NCI-H2196 treated with DMSO at 0.1 percent for 48 hours (cell line): ENCODE data around the gene MELTF.

Experiments used
- DNase-seq: peaks from one replicate; lab custom pipeline; 2025; ENCODE audit not compliant: unreplicated experiment; lab: John Stamatoyannopoulos, UW

The MELTF gene

DNA sequence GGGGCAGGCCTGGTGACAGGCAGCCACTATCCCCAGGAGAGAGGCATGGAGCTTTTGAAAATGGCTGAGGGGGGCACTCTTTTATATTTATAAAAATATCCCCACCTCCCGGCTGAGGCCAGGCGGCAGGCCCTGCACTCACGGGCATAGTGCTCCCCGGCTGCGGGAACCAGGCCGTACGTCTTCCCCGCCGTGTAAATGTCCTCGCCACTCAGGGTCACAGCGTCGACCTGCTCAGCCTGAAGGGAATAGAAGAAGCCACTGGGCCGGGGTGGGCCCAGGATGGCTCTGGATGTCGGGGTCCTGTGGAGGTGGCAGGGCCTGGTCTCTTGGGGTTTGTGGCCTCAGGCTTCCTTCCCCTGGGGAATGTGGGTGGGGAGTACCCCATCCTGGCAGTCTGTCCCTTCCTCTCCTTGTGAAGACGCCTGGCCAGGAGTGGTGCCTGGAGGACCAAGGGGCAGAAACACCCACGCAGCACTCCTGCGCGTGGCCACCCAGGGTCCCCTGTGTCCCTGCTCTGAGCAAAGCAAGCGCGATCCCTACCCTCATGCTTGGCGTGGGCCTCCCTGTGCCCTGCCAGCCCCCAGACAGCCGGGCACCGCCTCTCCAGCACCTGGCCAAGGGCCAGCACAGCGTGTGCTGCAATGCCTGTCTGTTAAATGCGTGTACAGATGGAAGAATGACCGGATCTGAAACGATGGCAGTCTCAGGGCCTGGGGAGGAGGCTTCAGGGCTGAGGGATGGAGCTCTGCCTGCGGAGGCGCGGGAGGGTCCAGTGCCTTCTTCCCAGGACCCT, 18.9 kb downstream of the MELTF start:
- DNase-seq = no peak

DNA sequence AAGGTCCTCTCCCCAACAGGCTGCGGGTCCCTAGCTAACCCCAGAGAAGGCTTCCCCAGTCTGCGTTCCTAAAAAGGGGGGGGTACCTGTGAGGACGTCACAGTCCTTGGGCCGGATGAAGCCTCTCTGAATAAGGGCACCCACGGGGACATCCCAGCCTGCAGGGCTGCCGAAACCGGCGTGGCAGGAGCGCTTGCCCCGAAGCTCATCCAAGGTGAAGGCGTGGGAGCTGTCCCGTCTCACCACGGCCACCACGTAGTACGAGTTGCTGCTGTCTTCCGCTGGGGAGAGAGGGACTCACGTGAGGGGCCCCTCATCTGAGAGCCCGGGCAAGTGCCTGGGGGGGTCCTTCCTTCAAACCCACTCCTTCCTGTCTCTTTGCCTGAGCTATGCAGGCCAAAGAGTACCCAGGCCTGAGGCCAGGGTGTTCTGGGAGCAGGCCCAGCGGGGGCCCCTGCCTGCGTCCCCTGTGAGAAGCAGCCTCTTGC, 20.0 kb downstream of the MELTF start:
- DNase-seq = no peak

DNA sequence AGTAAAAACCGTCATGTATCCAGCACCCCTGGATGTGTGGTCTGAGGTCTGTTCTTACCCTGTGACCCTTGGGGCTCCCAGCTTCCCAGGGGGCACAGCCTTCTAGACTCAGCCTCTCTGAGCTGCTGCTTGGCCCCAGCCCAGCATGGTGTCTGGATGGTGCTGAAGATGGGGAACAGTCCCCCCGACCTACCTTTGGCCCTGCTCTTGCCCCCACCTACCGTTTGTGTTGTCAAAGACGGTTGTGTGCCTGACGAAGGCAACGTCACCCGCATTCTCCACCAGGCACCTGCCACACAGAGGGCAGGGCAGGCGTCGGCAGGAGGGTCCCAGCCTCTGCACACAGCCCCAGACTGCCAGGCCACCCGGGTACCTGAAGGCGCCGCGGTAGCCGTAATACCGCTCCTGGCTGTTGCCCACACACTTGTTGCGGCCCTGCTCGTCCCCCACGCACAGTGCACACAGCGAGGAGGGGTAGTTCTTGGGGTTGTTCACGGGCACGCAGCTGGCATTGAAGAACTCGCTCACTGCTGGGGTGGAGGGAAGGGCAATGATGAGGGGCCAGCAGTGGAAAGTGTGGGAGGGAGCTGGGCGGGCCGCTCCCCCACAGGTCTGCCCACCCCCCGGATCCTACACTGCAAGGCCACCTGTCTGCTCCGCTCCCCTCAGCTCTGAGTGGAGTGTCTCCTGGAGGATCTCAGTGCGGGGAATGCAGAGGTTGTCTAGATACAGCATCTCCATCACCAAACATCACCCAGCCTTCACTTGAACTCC, 21.0 kb downstream of the MELTF start:
- DNase-seq = no peak

DNA sequence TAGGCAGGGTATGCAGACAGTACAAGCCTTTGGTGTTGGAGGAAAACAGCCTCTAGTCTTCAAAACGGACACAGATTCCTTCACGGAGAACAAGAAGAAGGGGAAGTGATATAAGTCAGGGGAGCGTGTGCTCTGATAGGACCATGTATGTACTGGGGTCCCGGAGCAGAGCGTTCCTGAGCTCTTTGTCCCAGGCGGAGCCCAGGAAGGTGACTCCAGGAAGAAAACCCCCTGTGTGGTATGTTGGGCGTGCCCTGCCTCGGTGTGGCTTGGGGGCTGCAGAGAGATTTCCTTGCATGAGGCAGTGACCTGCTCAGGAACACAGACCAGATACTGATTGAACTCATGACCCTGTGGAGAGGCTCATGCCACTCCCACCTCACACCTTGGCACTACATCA, 21.7 kb downstream of the MELTF start:
- no peak for DNase-seq

DNA sequence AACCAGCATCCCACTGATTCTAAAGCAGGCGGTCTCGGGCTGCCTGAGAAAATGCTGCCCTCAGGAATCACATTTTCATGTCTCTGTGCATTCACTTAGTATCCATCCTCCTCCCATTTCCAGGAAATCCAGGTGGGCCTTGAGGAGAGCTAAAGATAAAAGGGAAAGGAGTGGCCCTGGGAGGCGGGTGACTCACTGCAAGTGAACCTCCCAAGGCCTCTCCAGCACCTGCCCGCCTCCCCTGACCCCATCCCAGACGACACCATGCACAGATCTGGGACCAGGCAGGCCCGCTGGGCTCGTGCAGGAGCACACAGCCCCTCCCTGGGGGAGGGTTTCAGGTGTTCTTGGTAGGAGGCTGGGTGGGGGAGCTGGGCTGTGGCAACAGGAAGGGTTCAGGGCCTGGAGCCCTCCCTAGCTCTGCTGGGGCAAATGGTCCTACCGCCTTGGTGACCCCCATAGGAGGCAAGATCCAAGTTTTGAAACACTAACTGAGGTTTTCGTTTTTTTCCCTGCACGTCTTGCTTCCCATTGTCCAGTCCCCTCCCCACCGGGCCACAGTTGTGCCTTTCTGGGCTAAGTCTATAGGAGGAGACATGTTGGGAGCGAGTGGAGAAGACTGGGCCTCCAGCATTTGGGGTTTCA, 22.2 kb downstream of the MELTF start:
- no peak for DNase-seq

DNA sequence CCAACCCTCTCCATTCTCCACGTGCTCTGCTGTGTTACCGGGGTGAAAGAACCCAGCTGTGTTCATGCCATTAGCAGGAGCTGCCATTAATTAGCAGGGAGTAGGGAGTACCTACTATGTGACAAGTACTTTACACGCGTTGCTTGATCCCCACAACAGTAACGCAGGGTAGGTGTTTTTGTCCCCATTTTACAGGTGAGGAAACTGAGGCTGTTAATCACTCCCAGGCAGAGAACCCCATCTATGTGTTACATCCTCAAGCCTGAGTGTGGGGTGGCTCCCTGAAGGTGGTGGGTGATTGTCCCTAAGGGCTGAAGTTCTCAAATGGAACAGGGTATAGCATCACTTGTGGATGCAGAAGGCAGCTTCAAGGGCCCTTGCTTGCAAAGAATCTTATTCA, 22.8 kb downstream of the MELTF start:
- no peak for DNase-seq

DNA sequence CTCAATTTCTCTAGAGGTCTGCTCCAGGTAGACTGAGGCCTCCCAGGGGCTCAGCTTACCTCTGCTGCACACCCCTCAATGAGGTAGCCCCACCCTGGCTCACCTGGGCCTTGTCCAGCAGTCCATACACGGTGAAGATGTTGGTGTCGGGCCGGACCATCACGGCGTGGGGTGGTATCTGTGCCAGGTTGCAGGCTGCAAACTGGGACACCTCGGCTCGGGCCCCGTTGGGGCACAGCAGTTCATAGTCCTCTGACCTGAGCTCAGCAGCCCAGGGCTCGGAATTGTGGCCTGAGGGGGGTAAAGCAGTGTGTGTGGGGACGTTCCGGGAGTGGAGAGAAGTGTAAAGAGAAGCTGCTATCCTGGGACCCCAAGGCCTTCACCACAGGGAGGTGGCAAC, 23.2 kb downstream of the MELTF start:
- no peak for DNase-seq

DNA sequence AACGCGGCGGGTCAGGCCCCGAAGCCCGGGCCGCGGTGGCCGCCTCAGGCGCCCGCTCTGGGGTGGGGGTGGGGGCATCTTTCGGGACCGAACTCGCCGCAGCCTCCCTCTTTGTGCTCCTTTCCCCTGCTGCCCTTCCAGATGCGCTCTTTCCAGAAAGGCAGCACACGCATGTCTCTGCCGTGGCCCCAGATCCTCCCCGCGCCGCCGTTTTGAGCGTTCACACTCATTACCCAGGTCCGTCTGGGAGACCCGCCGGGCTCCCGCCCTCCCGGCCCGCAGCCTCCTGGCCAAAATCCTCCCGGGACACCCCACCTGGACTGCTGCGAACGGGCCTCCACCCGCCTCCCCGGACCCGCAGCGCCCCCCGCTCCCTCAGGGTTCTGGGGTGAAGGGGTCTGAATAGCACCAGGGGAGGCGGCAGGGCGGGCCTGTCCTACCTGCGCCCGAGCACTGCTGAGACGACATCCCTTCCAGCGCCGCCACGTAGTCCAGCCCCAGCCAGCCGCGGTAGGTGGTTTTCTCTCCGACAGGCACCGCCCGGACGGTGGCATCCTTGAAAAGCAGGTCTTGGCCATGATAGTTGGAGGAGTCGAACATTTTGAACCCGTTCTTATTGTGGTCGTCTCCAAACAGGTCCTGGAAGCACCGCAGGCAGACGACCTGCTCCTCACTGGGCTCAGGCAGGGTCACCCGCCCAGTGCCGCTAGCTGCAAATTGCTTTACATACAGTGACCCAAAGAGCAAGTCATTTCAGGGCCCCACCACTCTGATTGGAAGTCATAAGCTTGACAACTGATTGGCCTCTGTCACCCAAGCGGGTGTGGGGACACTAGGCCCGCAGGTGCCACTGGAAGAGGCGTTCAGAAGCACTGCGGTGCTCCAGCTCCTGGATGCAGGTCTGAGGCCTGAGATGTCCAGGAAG, 25.9 kb downstream of the MELTF start:
- DNase-seq = no peak

DNA sequence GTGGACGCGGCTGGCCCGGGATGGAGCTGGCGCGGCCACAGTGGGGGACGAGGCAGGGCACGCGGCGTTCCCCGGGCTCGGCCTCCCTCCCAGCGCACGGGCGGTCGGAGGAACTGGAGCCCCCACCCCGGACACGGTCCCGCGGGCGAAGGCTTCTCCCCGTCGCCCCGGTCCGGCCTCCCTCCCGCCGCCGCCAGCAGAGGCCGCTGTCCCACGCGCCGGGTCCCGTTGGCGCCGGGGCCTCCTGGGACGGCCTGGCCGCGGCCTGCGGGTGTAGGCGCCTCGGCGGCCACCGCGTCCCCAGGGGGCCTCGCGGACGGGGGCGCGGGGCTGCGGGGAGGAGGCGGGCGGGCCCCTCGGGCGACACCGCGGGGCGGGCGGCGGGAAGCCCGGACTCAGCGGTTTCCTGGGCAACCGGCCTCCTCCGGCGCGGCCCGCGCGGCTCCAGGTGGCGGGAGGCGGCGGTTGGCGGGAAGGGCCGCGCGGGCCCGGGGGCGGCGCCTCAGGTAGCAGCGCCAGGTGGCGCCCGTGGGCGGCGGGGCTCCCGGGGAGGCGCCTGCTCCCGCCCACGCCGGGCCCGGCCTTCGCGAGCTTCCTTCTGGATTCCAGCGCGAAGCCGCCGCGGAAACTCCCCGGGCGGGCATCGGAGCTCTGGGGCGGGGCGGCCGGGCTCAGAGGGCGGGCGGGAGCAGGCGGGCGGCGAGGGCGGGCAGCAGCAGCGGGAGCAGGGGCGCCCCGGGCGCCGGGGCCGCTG, 26.7 kb downstream of the MELTF start:
- peak; percentile 93 for DNase-seq

DNA sequence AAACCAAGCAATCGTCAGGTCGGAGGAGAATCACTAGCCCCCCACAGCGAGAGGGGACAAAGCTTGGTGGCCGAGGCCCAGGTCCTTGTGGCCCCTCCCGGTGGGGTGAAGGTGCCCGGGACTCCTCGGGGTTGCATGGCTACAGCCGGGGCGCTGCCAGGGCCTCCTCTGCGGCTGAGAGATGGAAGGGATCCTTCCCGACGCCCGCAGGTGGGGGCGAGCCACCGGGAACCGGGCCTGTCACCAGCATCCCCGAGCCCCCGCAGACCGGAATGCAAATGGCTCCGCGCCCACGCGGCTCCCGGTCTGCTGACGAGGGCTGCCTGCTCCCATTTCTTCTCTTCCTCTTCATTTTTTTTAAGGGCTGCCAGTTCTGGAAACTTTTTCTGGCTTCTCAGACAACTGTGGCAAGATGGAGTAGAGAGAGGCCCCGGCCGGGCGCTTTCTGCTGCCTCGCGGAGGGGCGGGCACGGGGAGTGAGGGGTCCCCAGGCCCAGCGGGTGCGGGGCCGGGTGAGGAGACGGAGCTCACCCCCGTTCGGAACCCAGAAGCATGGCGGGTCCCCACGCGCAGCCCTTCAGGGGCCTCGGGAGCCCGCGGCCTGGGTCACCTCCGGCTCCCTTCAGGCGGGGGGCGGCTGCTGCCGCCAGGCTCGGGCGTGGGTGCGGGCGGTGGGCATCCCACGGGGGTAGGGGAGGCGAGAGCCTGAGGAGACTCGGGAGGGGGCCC, 27.5 kb downstream of the MELTF start:
- no peak for DNase-seq

DNA sequence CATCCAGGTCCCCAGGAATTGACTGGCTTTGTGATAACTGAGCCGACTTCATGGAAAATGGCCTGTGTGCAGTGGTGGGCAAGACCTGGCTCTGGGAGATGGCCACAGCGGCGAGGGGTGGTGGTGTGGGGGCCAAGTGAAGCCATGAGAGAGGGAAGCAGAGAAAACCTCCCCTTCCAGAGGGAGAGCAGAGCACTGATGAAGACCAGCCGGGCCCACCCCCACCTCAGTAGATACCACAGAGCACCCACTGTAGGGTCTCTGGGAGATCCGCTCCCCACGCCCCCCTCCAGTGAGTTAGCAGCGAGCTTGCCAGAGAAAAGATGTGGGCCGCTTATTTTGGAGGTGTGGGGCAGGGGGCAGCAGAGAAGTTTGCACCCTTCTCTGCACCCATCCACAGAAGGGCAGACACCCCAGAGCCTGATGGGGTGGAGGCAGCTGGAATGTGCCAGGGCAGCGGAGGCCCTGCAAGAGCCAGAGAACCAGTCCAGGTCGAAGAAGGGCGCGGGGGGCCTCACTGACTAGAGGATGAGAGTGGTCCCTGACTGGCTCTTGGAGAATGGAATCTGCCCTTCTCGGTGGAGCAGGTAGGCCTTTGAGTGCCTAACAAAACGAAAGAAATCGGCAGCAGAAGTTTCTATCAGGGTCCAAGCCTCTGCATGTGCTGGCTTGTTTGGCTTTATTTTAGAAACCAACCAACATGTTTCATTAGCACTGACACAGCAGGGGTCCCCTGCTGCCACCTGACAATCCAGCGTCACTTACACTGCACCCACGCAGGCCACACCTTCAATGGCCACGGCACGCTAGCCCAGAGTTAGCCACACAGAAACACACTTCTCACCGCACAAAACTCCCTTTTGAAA, 28.3 kb downstream of the MELTF start:
- no peak for DNase-seq

DNA sequence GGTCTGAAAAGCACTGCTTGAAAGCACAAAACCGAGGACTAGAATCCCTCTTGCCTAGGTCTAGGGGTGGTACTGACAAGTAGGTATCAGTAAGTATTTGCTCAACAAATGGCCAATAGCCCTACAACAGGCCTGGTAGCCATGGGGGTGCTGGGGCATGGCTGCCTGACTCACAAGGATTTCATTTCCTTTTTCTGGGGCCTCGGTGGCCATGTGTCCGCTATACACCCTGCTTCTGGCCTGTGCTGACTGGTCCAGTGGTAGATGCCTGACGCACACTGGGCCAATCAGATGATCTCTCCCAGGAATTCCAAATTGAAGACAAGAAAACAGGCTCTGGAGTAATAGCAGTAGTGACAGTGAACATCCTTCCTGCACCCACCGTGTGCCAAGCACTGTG, 29.4 kb downstream of the MELTF start:
- no peak for DNase-seq

DNA sequence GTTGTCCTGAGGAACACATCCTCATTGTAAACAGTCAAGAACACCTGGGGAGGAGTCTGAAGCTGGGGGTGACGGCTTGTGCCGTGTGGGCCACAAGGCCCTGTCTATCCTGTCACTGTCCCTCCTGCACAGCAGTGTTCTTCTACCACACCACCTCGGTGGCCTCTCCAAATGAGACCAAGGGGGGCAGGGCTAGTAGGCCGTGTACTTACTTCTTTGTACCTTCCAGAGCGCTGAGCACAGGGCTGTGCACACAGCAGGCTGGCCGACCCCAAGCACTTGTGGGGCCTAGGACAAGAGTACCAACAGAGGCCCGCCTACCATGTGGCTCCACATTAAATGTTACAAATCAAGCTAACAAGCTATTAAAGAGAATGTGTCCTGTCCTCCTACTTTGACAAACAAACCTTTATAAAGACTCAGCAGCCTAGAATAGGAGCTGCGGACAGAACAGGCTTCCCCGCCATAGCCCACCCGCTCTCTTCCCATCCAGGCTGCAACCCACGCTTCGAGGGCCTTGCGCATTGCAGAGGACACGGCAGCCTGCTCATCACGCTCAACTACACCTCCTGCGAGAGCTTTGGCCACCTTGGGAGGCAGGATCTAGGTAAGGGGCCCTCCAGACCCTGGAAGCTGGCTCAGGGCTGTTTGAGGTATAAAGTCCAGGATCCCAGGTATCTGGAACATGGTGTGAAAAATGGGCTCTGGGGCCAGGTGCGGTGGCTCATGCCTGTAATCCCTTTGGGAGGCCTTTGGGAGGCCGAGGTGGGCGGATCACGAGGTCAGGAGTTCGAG, 30.5 kb downstream of the MELTF start:
- DNase-seq = no peak

DNA sequence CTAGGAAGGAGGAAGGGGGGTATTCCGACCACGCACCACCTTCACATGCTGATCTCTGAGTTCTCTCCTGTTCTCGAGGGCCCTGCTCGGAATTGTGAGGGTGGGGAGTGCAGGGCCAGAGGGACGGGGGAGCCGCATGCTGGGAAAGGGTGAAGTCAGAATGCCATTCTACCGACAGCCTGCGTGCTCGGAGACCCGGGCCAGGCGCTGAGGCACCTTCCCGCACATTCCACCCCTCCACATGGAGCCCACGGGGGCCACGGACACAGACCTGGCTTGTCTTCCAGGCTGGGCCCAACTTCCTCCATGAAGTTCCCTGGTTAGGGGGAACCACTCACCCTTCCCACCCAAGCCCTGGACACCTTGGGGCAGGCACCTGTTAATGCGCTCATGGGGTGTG, 32.3 kb downstream of the MELTF start:
- no peak for DNase-seq

DNA sequence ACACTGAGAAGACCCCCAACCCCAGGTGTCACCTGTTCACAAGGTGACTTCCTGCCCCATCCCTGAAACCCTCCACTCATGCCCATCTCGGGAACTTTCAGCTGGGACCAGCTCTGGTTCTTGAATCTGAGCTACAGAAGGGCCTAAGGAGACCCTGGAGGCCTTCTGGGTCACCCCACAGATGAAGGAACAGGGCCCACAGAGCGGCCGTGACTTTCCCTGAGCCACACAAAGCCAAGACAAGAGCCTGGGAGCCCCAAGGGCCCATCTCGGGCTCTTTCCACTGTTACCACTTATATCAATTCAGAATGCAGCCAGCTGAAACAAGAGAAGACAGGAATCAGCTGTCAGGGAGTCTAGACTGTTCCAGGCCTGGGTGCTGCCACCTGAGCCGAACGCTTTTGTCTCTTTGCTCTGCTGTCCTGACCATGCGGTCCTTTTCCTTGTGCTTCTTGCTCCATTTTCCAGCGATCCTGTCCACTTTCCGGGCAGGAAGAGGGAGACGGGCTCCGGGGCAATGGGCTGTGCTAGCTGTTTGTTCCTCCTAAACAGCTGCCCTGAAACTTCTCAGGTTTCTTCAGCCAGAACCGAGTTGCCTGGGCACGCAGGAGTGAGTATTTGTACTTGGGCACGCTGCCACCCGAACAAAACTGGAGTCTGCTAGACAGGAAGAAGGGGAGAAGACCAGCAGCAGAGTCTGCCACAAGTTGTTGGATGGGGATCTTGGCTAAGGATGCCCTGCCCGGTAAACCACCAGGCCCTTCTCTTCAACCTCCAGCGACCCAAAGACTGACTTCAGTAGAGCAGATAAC, 33.0 kb downstream of the MELTF start:
- peak; percentile 96 for DNase-seq

DNA sequence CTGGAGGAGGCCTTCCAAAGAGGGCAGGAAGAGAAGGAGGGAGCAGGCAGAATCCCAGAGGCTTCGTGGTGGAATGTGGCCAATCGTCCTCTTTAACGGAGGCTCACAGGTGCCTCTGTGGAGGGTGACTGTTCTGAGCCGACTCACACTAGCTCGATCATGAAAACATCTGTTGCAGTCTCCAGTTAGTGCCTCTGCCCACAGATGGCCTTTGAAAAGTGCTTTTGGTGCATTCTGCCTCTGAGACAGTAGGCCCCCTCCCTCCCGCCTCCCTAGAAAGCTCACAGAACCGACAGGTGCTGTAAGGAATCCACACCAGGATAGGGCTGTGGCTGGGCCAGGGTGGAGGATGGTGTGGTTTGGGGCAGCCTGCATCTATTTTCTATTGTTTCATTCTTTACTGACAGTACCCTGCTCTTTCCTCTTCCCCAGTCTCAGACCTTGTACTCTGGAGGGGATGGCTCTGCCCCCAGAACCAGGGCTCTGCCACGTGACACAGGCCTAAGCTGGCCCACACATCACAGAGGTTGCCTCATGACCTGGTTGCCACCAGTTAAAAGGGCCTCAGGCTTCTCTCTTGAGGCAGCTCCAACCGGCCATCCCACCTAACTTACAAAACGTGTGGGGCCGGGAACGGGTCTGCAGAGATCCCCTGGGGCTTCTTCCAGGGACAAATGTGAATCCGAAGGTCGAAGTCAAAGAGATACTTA, 33.8 kb downstream of the MELTF start:
- peak; percentile 87 for DNase-seq
